Stimulated activated CD8-positive, alpha-beta memory T cell treated with anti-CD3 and anti-CD28 coated beads, Interleukin-4, amount 100 ng/mL, for 1 hour (primary cell): Measurements from ENCODE around the gene LRRC8C.
"Not testable (repeated sequence)": the region's sequence is repeated elsewhere in the genome, so short reads cannot be mapped to it uniquely, and the experiment has no call there.

ENCODE experiments used
- DNase-seq, 2 donors: peaks; one replicate each; pipeline ENCODE4 v3.0.0-alpha.2; 2020; ENCODE audit warnings: low read depth in 2 of 2, low spot score in 1 of 2

LRRC8C gene

GRCh38 chr1:89607586-89608318, 25.2 kb upstream of the LRRC8C start:
- DNase-seq: no peak

GRCh38 chr1:89608319-89608983, 24.5 kb upstream of the LRRC8C start:
- DNase-seq: no peak

- DNase-seq: no peak
These were observed 23.8 kb upstream of the LRRC8C start for GRCh38 chr1:89608984-89609725.

- no peak for DNase-seq
These were observed 23.0 kb upstream of the LRRC8C start for GRCh38 chr1:89609781-89610456.

GRCh38 chr1:89610457-89611011, 22.4 kb upstream of the LRRC8C start:
- DNase-seq: no peak

GRCh38 chr1:89611721-89612120, 21.2 kb upstream of the LRRC8C start:
- DNase-seq: no peak

GRCh38 chr1:89613928-89614327, 19.0 kb upstream of the LRRC8C start:
- DNase-seq: no peak

GRCh38 chr1:89615676-89616598, 17.0 kb upstream of the LRRC8C start:
- no peak for DNase-seq

- no peak for DNase-seq
These were observed 15.9 kb upstream of the LRRC8C start for GRCh38 chr1:89616844-89617627.

GRCh38 chr1:89620664-89621063, 12.3 kb upstream of the LRRC8C start:
- no peak for DNase-seq

- no peak for DNase-seq
These were observed 10.0 kb upstream of the LRRC8C start for GRCh38 chr1:89622895-89623294.

- no peak for DNase-seq
These were observed 8.6 kb upstream of the LRRC8C start for GRCh38 chr1:89624314-89624713.

GRCh38 chr1:89624715-89625323, 8.1 kb upstream of the LRRC8C start:
- DNase-seq: no peak

- DNase-seq: no peak
These were observed 5.3 kb upstream of the LRRC8C start for GRCh38 chr1:89627596-89627962.

GRCh38 chr1:89629146-89629545, 3.8 kb upstream of the LRRC8C start:
- DNase-seq: no peak

- not testable (repeated sequence) for DNase-seq
These were observed 3.3 kb upstream of the LRRC8C start for GRCh38 chr1:89629600-89629999.

- no peak for DNase-seq
These were observed 2.9 kb upstream of the LRRC8C start for GRCh38 chr1:89630048-89630447.

- DNase-seq: no peak
These were observed 884 bp upstream of the LRRC8C start for GRCh38 chr1:89631816-89632656.
